HG03175 (cell line): Measurements from ENCODE around the gene DMPK.

Experiments used
- ATAC-seq: cut with Tn5 transposase; IDR thresholded peaks from one replicate; pipeline ENCODE4 v1.9.1; 2021; ENCODE audit warnings: mild to moderate bottlenecking, moderate library complexity; ENCODE audit not compliant: unreplicated experiment

Gene DMPK, protein sequence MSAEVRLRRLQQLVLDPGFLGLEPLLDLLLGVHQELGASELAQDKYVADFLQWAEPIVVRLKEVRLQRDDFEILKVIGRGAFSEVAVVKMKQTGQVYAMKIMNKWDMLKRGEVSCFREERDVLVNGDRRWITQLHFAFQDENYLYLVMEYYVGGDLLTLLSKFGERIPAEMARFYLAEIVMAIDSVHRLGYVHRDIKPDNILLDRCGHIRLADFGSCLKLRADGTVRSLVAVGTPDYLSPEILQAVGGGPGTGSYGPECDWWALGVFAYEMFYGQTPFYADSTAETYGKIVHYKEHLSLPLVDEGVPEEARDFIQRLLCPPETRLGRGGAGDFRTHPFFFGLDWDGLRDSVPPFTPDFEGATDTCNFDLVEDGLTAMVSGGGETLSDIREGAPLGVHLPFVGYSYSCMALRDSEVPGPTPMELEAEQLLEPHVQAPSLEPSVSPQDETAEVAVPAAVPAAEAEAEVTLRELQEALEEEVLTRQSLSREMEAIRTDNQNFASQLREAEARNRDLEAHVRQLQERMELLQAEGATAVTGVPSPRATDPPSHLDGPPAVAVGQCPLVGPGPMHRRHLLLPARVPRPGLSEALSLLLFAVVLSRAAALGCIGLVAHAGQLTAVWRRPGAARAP

GRCh38 chr19:45782162-45782691 lies at the start of gene DMPK:
Gene DMPK (minus strand): TSS chr19:45782490. CDS start chr19:45782352, 138 bp downstream.
- ATAC-seq, result no peak

DNA sequence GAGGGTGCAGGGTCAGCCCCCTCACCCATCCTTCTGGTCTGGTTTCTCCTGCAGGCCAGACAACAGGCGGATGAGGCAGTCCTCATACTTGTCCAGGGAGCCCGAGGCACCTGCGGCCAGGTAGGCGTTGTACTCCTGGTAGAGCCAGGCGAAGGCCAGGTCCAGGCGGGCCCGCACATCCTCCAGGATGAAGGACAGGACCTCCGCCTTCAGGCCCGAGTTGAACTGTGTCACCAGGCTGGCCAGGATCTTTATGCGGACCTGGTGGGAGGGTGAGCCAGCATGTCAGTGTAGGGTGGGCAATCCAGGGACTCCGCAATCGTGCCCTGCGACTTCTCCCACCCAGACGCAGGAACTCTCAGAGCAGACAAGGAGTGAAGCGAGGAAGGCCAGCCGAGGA lies 46.7 kb upstream of the DMPK start:
- no peak for ATAC-seq

- no peak for ATAC-seq
These were observed 46.2 kb upstream of the DMPK start for GRCh38 chr19:45828523-45828922.

GRCh38 chr19:45827459-45828093 lies 45.3 kb upstream of the DMPK start:
- ATAC-seq, result no peak

DNA sequence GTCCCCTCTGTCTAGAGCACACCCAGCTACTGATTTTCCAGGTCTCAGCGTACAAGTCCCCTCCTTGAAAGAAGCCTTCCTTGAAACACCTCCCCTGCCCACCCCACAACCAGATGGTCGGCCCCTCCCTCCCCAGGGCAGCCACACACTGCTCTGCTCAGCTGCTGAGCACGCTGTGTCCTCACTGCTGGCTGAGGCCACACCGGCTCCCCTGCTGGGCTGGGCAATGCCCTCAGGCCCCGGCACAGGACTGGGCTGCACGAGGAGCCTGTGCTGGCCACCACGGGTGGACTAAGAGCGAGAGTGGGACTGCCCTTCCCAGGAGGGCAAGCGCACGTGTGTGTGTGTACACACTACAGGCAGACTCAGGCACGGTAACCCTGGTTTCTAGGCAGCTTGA lies 44.6 kb upstream of the DMPK start:
- no peak for ATAC-seq

- ATAC-seq, result no peak
These were observed 43.9 kb upstream of the DMPK start for GRCh38 chr19:45825917-45826893.

- ATAC-seq, result no peak
These were observed 42.9 kb upstream of the DMPK start for GRCh38 chr19:45825263-45825605.

GRCh38 chr19:45824531-45825262 lies 42.4 kb upstream of the DMPK start:
- no peak for ATAC-seq

DNA sequence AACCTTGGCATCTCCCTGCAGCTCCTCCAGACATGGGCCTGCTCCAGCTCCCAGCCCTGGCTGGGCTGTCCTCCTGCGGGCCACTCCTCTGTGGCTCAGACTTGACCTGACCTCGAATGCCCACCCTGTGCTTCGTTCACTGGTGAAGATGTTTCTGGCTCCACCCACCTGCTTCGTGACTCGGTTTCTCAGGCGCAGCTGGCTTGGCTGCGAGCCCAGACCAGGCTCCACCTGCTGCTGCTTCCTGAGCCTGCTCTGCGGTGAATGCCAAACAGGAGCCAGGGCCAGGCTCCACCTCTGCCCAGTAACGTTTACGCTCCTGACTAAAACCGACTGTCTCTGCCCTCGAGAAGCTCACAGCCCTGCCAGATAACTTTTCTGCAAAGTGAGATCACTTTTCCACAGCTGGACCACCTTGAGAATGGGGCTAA lies 41.8 kb upstream of the DMPK start:
- ATAC-seq, result no peak

DNA sequence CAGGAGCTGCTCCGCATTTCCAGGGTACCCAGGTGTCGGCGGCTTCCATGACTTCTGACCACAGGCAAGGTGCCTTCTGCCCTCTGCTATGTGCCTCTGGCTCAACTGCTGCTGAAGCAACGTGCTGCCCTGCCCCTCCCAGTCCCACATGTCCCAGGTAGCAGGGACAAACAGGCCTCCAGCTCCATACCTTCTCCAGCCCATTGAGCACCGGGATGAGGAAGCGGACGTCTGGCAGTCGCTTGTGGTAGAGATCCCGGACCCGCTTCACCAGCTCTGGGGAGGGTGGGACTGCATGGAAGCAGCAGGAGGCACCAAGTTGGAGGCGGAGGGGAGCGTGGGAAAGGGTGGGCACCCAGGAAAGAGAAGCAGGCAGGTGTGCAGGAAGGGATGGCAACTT lies 40.9 kb upstream of the DMPK start:
- ATAC-seq, result no peak

DNA sequence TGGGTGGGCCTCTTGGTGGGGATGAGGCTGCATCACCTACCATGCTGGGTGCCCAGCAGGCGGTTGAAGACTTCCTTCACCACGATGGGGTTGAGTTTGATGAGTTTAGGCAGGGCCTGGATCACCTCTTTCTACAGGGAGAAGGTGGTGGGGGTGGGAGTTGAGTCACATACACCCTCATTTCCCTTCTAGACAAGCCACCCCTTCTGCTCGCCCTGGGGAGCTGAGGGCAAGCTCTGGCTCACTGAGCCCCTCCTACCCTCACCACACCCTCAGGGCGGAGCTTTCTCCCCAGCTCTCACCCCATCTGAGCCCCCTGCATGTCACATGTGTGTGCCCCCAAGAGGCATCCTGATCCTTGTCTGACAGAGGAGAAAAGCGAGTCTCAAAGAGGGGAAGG lies 40.4 kb upstream of the DMPK start:
- no peak for ATAC-seq

DNA sequence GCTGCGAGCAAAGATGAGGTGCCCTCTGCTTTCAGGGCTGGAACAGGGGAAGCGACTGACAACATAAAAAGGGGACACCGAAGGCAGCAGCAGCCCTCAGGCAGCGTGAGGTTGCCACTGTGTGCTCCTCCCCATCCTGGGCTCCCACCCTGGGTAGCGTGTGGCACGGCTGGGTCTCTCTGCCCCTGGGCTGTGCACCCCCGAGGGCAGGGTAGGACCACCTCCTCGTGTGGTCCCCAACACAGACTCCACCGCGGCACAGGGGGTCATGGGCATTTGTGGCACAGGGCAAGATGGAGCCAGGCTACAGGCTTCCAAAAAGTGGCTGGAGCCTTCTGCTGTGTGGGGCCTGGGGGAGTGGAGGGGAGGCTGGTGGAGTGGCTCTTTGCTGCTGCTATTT lies 39.3 kb upstream of the DMPK start:
- ATAC-seq, result no peak

- no peak for ATAC-seq
These were observed 38.8 kb upstream of the DMPK start for GRCh38 chr19:45821103-45821521.

DNA sequence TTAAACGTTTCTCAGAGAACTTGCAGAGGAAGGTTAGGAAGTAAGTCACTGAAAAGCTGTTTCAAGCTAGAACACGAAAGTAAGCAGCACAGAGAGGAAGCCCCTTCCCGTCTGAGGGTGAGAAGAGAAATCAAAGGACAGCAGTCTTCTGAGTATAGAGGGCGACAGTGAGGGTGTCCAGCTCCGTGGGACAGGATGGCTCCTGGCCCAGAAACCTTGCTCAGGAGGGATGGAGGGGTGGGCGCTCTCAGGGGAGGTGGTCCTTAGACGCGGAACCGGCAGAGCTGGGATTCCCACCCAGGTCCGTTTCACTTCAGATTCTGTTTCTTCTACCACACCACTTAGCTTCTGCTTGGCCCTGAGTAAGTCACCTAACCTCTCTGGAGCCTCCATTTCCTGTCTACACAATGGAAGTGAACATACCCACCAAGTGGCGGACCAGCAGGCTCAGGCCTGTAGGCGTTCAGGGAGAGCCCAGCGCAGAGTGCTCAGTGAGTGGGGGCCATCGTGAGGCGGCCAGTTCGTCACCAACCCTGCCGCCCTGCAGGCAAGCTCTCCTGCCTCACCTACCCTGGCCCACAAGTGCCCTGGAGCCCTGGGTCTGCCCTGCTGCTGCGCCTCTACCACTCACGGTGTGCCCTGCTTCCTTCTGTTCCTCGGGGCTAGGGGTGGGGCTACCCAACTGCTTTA lies 38.3 kb upstream of the DMPK start:
- ATAC-seq, result no peak

DNA sequence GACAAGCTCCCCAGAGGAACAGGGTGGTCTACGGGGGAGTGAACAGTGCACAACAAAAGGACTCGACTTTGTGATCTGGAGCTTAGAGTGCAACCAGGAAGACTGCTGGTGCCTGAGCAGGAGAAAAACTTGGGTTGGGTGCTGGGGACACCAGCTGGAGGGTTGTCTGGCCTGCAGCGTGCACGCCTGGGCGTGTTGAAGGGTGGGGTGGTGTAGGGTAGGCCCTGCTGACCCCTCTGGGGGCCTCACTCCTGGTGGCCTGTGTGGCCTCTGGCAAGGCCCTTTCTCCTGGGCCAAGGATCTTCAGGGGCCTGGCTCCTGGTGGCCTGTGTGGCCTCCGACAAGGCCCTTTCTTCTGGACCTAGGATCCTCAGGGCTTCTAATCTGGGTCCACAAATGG lies 37.5 kb upstream of the DMPK start:
- ATAC-seq, result no peak

DNA sequence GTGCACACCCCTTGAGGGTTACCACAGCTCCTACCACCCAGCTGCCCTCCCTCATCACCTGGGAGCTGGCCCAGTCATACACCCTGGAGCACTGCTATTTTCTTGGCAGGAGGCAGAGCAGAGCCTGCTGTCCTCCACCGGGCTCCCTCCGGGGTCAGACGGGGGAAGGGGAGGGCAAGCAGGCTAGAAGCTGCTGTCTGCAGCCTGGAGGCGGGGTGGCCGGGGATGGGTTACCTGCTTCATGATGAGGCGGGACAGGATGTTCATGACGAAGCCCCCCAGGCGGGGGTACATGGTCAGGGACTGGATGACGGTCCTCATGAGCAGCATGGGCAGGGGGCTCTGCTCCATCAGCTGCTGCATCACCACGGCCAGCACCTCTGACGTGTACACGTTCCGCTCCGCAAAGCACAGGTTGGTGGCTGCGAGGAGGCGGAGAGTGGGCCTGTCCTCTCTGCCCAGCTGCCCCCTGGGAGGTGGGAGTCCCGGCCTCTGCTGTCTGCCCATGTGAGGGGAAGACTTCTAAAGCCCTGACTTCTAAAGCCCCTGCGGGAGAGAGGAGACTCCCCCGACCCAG lies 35.5 kb upstream of the DMPK start:
- ATAC-seq, result no peak

DNA sequence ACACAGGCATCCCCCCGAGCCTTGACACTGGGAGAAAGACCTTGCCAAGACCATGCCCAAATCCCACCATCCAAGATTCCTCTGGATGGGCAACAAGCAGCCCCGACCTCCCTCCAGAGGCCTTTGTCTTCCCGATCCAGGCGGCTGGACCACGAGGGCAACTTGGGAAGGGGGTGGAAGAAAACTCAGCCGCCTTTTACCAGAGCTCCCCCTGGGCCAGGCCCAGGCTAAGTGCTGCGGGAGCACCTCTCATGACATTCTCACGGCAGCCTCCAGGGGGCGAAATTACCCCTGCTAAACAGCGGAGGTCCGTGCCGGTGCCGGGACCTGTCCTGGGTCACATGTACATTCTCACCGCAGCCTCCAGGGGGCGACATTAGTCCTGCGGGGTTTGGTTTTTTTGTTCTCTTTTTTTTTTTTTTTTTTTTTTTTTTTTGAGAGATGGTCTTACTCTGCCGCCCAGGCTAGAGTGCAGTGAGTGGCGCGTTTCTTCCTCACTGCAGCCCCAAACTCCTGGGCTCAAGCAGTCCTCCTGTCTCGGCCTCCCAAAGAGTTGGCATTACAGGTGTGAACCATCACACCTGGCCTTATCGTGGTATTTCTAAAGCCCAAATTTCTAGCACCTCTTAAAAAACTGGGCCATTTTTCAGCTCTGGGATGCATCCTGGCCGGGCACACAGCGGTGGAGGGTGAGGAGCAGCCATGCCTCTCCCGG lies 34.9 kb upstream of the DMPK start:
- ATAC-seq, result peak; percentile 82

- no peak for ATAC-seq
These were observed 34.1 kb upstream of the DMPK start for GRCh38 chr19:45816236-45817009.
